Mesenteric fat pad (tissue), 1 donor: ENCODE results near the gene A4GALT. TPM values are rescaled to one million over a fixed set of nuclear protein-coding genes. Genes with fewer than 3 reads are reported as not detected.
A peak's percentile ranks its signal among the peaks of the same experiment; 100 is the strongest.
"Not testable (repeated sequence)": the region's sequence is repeated elsewhere in the genome, so short reads cannot be mapped to it uniquely, and the experiment has no call there.

Experiments
- DNase-seq: peaks from one replicate; pipeline ENCODE4 v3.0.0-alpha.2; 2020; ENCODE audit warnings: low spot score
- total RNA-seq: library from RNA; stranded (reverse); fragmentation: NEBNext Ultra II Directional; extraction: Animal tissue kit (Norgen Biotek cat#: 25700); gene quantifications from one replicate; pipeline ENCODE4 v1.2.1, GENCODE V29; 2021
- donor health status: DM: yes; HTN: yes; CAD: no.

A4GALT gene
- total RNA-seq, 1 donor from 2014 or later = 42.1 TPM

DNA sequence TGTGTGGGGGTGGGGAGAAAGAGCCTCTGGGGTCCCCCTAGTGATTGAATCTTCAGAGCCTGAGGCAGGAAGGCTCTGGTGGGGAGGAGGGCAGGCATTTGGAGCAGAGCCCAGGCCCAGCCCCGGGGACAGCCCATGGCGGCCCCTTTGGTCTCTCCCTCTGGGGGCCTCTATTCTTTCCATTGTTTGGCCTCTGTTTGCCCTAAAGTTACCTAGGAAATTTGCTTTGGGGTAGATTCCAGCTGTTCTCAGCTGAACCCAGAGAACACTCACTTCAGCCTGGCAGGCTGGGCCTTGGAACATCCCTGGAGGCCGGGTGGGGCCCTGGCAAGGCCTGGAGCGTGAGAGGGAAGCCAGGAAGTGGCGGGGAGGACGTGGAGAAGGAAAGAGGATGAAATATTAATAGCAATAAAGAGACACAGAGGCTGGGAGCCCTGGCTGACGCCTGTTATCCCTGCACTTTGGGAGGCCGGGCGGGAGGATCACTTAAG lies 22.9 kb upstream of the A4GALT start:
- DNase-seq = peak; percentile 92

- no peak for DNase-seq
Measured at GRCh38 chr22:42742940-42743339, 22.3 kb upstream of the A4GALT start.

- DNase-seq = not testable (repeated sequence)
Measured at GRCh38 chr22:42740320-42740719, 19.6 kb upstream of the A4GALT start.

DNA sequence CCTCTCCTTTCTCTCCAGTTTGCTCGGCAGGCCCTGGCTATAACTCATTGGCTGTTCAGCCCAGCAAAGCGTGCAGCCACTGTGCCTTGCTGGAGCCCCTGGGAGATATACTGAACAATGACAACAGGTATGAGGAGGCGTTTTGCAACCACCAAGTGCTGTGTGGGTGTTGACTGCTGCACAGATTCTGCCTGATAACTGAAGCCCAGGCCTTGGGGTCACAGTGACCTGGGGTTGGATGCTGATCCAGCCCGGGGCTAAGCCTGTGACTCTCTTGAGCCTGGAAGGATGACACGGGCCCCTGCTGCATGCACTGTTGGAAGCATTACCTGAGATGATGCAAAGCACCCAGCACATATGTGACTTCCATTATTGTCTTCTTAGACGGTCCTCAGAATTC lies 13.7 kb upstream of the A4GALT start:
- DNase-seq = no peak

GRCh38 chr22:42733394-42733793 lies 12.7 kb upstream of the A4GALT start:
- not testable (repeated sequence) for DNase-seq

DNA sequence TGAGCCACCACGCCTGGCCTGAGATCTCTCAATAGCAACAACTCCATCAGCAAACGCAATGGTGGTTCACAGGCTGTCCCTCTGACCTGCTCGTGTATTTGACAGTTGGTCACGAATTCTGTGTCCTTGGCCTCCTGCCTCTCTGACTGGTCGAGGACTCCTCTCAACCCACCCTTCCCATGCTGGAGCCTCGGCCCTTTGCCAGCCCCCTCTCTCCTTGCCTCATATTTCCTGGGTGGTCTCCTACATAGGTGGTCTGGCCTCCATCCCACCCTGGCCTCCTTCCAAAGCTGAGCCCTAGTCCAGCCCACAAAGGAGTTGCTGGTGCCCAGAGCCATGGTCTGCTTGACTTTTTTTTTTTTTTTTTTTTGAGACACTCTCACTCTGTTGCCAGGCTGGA lies 11.4 kb upstream of the A4GALT start:
- no peak for DNase-seq

- DNase-seq = no peak
Measured at GRCh38 chr22:42726811-42727210, 6.1 kb upstream of the A4GALT start.

GRCh38 chr22:42725606-42726355 lies 5.1 kb upstream of the A4GALT start:
- DNase-seq = no peak

DNA sequence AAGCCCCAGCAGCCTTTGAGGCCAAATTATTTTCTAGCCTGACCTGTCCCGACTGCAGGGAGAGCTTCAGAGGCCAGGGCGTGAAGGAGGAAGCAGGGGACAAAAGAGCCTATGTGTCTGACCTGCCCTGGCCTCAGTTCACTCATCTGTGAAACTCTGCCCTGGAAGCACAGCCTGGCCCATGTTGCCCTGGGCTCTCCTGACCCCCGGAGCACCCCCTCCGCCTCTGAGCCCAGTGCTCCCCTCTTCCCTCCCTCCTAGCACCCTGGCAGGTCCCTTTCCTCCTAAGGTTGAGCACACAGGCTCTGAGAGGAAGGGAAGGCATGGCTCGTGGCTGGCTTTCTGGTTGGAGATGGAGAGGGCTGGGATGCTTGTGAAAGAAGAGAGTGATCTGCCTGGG lies 3.4 kb upstream of the A4GALT start:
- DNase-seq = no peak

GRCh38 chr22:42721045-42721434 lies 370 bp upstream of the A4GALT start:
- no peak for DNase-seq

DNA sequence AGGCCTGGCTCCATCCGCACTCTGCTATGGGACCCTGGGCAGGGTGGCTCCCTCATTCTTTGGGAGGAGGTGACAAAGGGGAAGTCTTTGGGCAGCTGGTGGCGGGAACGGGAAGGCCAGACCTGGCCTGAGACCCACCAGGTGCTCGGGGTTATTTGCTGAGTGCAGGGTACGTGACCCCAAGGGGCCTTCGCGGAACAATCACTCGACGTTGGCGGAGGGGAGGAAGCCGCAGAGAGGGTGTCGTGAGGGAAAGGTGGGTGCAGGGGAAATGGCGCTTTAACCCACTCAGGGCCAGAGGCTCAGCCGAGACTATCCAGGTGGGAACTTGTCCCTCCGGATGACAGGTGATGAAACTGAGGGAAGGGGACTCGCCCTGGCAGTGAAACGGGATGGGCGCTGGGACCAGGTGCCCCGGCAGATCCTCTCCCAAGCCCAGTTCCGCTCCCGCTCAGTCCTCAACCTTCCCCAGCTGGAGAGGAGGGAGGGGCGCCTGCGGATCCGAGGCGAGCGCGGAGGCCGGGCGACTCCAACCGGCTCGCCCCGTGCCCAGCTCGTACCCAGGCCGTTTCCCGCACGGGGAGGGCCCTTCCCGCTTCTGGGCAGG lies 911 bp downstream of the A4GALT start:
- DNase-seq = no peak

GRCh38 chr22:42719133-42719532 lies 1.5 kb downstream of the A4GALT start:
- DNase-seq = no peak

- DNase-seq = no peak
Measured at GRCh38 chr22:42717197-42717928, 3.3 kb downstream of the A4GALT start.

- DNase-seq = no peak
Measured at GRCh38 chr22:42716649-42717127, 4.0 kb downstream of the A4GALT start.

DNA sequence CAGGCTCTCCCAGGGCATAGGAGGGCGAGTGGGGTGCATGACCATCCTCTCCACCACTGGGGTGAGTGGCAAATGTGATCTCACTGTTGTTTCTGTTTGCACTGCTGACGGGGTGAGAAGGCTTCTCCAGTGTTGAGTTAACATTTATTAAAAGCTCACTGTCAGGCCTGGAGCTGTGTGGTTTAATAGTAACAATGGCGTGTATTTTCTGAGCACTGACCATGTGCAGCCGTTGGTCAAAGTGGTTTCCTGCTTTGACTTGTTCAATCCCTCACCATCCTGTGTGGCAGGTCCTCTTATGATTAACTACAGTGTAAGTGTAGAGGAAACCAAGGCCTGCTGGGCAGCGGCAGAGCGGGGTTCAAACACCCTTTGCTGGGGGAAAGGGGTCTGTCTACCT lies 4.4 kb downstream of the A4GALT start:
- DNase-seq = no peak

DNA sequence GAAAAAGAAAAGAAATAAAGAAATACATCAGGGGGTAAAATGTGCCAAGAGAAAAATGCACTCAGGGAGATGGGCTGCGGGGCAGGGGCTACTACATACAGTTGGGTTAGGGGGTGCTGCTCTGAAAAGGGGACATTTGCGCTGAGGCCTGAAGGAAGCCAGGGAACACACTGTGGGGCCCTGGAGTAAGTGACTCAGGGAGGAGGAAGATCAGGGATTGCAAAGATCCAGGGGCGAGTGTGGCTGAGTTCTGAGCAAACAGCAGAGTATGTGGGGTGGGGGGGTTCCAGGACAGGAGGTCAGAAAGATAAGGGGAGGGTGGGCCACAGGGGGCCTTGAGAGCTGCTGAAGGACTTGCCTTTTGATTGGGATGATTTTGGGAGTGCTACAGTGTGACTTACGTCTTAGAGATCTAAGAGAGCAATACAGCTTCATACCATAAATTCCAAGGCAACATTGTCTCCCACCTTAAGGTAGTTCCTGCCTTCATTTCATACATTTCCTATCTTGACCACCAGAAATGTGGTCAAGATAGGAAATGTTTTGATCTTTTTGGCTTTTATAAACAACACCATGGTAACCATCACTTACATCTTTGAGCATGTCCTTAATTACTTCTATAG lies 5.8 kb downstream of the A4GALT start:
- DNase-seq = no peak

- no peak for DNase-seq
Measured at GRCh38 chr22:42714308-42714707, 6.4 kb downstream of the A4GALT start.

DNA sequence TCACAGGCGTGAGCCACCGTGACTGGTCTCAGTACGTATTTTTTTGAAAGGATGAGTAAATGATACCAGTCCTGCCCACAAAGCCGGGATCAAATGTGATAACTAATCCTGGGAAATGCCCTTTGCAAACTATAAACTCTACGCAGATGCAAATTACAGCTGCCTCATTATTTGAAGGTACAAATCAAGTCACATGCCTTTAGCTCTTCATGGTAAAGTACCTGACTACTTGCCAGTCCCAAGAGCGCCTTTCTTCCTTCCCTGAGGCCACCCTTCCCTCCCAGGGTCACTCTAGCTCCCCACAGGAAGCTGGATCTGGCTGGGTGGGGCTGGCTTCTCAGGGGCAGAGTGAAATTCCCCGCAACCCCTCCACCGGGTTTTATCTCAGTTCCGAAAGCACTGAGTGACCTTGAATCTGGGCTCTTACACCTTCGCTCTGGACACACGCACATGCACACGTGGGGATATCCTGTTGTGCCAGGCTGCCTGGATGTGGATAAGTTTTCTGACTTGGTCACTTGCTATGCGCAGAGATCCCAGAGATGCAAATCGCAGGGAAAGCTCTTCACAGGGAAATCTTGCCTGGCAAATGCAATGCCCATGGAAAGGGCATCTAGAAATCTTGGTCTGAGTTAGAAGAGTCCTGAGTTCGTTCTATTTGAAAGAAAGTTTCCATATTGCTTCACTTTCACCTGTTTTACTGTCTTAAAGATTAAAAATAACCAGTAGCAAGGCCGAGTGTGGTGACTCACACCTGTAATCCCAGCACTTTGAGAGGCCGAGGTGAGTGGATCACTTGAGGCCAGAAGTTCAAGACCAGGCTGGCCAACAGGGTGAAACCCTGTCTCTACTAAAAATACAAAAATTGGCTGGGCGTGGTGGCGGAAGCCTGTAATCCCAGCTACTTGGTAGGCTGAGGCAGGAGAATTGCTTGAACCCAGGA lies 8.5 kb downstream of the A4GALT start:
- no peak for DNase-seq

GRCh38 chr22:42711281-42711731 lies 9.4 kb downstream of the A4GALT start:
- no peak for DNase-seq

DNA sequence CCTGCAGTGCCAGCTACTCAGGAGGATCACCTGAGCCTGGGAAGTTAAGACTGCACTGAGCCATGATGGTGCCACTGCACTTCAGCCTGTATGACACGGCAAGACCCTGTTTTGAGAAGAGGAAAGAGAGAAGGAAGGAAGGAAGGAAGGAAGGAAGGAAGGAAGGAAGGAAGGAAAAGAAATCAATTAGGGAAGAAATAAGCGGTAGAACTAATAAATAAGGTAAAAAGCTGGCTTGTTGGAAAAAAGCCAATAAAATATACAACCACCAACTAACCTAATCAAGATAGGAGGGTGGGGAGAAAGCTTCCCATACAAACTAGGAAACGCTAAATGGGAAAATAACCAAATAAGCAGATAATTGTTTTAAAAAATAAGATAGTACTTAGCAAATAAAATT lies 12.3 kb downstream of the A4GALT start:
- no peak for DNase-seq
